Activated B cell treated with CpG ODN at 0.5 μM for 24 hours (primary cell): ENCODE results near the gene DCP1B. TPM values are rescaled to one million over a fixed set of nuclear protein-coding genes. Genes with fewer than 3 reads are reported as not detected.

Source experiments
- ATAC-seq: fragments of 200-7000 bp; cut with Tn5 transposase; one replicate; pipeline ENCODE4 v1.10.0; 2021; ENCODE audit warnings: low read depth, mild to moderate bottlenecking, moderate library complexity
- CTCF ChIA-PET: fragments of 350-600 bp; sonication (Branson Sonifier 250); formaldehyde crosslinking; loops from one replicate; lab custom pipeline; 2021; ENCODE audit warnings: antibody characterized with exemption; lab: Charles Lee
- POLR2A ChIA-PET: fragments of 350-600 bp; sonication (Branson Sonifier 250); formaldehyde crosslinking; loops from one replicate; lab custom pipeline; 2021; ENCODE audit warnings: antibody characterized with exemption; lab: Charles Lee
- DNase-seq: peaks from one replicate; pipeline ENCODE4 v3.0.0; 2022
- H3K27ac Mint-ChIP-seq: one replicate; pipeline ENCODE4 v1.8.0; 2020; ENCODE audit warnings: mixed read lengths
- H3K27me3 Mint-ChIP-seq: one replicate; pipeline ENCODE4 v1.8.0; 2021; ENCODE audit warnings: mixed read lengths
- H3K36me3 Mint-ChIP-seq: one replicate; pipeline ENCODE4 v1.8.0; 2021; ENCODE audit warnings: low read depth, mixed read lengths
- H3K4me1 Mint-ChIP-seq: one replicate; pipeline ENCODE4 v1.8.0; 2021; ENCODE audit warnings: mixed read lengths
- H3K4me3 Mint-ChIP-seq: one replicate; pipeline ENCODE4 v1.8.0; 2020; ENCODE audit warnings: mild to moderate bottlenecking, mixed read lengths
- H3K9me3 Mint-ChIP-seq: one replicate; pipeline ENCODE4 v1.8.0; 2020; ENCODE audit warnings: mixed read lengths
- intact Hi-C: fragments of 100-400 bp; cut with micrococcal nuclease; formaldehyde crosslinking; loops from one replicate; pipeline ENCODE4 v1.15.1; 2024
- total RNA-seq: library from RNA; stranded (reverse); gene quantifications from 2 replicates; pipeline ENCODE4 v1.2.3, GENCODE V29; 2022
- TF ChIP-seq, protein P1 (sequence below): fragments of 200-600 bp; IDR thresholded peaks from one replicate; pipeline ENCODE4 v1.8.0; 2022; ENCODE audit warnings: antibody characterized with exemption, mild to moderate bottlenecking

The DCP1B gene
- total RNA-seq, 1 donor from 2014 or later = 14.7 TPM

DNA sequence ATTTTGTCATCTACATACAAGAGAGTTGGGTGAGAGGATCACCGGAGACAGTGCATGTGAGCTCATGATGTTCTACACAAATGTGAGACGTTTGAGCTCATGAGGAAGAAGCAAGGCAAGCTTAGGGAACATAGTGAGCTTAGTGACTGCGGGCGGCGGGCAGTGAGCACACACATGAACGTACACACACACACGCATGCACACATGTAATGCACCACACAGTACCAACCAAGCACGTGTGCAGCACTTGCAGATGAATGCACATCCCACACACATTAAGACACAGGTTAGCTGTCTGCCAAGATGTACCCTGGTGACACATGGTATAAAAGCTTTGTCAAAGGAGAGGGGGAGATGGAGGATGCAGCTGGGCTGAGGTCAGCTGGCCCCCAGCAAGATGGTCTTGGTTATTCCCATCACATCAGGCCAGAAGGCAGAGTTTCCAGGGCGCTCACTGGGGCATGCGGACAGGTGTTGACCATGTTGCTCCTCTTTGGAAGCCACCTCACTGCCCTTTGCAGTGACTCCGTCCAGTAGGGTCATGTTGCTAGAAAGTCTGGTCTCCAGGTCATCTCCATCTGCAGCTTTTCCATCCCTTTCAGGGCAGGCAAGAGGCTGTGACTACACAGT, 77.1 kb downstream of the DCP1B start:
- intact Hi-C loops = loop anchor here (10.0 kb wide), 1 partner anchor 52 kb away; no protein-coding TSS in a partner anchor
- no peaks in the 10 kb centered on the region for H3K27me3 Mint-ChIP-seq
- POLR2A ChIA-PET = interaction anchor here (0.7 kb wide), 1 partner anchor 13 kb away, joined by 3 read pairs; no protein-coding TSS in a partner anchor
- peak overlapping the region; percentile 41 for H3K27ac Mint-ChIP-seq
- no peaks in the 10 kb centered on the region for H3K36me3 Mint-ChIP-seq
- H3K9me3 Mint-ChIP-seq = no peaks in the 10 kb centered on the region
- DNase-seq = no peak
- peaks cover 71% of the 10 kb centered on the region for H3K4me1 Mint-ChIP-seq
- TF ChIP-seq, protein P1, sequence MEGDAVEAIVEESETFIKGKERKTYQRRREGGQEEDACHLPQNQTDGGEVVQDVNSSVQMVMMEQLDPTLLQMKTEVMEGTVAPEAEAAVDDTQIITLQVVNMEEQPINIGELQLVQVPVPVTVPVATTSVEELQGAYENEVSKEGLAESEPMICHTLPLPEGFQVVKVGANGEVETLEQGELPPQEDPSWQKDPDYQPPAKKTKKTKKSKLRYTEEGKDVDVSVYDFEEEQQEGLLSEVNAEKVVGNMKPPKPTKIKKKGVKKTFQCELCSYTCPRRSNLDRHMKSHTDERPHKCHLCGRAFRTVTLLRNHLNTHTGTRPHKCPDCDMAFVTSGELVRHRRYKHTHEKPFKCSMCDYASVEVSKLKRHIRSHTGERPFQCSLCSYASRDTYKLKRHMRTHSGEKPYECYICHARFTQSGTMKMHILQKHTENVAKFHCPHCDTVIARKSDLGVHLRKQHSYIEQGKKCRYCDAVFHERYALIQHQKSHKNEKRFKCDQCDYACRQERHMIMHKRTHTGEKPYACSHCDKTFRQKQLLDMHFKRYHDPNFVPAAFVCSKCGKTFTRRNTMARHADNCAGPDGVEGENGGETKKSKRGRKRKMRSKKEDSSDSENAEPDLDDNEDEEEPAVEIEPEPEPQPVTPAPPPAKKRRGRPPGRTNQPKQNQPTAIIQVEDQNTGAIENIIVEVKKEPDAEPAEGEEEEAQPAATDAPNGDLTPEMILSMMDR = no peak
- CTCF ChIA-PET = interaction anchor here (1.9 kb wide), 1 partner anchor 13 kb away, joined by 6 read pairs; no protein-coding TSS in a partner anchor
- H3K4me3 Mint-ChIP-seq = no peak overlapping the region
- ATAC-seq = no peak

DNA sequence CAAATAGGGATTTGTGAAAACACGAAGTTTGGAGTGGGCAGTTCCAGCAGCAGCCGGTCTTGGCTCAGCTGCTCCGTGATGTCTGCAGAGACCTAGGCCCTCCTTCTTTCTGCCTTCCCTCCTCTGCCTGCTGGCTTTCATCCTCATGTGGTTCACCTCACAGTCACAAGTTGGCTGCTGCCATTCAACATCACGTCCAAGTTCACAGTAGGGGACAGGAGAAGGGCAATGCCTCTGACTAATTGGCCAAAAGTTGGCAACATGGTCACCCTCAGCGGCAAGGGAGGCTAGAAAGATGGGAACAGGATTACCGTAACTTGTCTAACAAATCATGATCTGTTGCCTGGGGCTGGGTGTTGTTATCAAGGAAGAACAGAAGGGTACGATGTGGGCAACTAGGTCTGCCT, 78.0 kb downstream of the DCP1B start:
- no peak for ATAC-seq
- CTCF ChIA-PET = interaction anchor here (1.9 kb wide), 1 partner anchor 14 kb away, joined by 6 read pairs; no protein-coding TSS in a partner anchor
- H3K27ac Mint-ChIP-seq = no peak overlapping the region
- intact Hi-C loops = loop anchor here (10.0 kb wide), 1 partner anchor 51 kb away; no protein-coding TSS in a partner anchor
- H3K4me3 Mint-ChIP-seq = no peak overlapping the region
- TF ChIP-seq, protein P1 = no peak
- POLR2A ChIA-PET = interaction anchor here (1.4 kb wide), 1 partner anchor 14 kb away, joined by 4 read pairs; no protein-coding TSS in a partner anchor
- no peaks in the 10 kb centered on the region for H3K36me3 Mint-ChIP-seq
- no peaks in the 10 kb centered on the region for H3K27me3 Mint-ChIP-seq
- H3K4me1 Mint-ChIP-seq = peaks cover 63% of the 10 kb centered on the region
- DNase-seq = no peak
- H3K9me3 Mint-ChIP-seq = no peaks in the 10 kb centered on the region

DNA sequence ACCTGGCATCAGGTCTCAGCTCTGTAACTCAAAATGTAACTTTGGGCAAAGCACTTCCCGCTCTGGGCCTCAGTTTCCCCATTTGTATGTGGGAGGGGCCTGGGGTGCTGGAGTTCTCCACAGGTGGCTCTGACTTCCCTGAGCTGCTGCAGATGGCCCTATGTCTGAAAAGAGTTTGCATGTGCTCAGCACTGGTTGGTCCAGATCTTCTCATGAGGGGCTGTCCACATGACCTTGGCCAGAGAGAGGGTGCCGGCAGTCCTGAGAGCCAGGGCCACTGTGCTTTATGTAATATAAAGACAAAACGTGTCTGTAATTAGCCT, 78.6 kb downstream of the DCP1B start:
- TF ChIP-seq, protein P1 = no peak
- Mint-ChIP-seq H3K9me3 (no peaks in the 10 kb centered on the region), H3K4me1 (peaks cover 66% of the 10 kb centered on the region), H3K36me3 (no peaks in the 10 kb centered on the region), H3K4me3 (no peak overlapping the region), H3K27ac (no peak overlapping the region), H3K27me3 (no peaks in the 10 kb centered on the region)
- ATAC-seq = no peak
- no peak for DNase-seq
- intact Hi-C loops = loop anchor here (10.0 kb wide), 1 partner anchor 51 kb away; no protein-coding TSS in a partner anchor
- ChIA-PET POLR2A (interaction anchor here (1.4 kb wide), 1 partner anchor 14 kb away, joined by 4 read pairs; no protein-coding TSS in a partner anchor), CTCF (interaction anchor here (1.5 kb wide), 1 partner anchor 130 kb away, joined by 4 read pairs; no protein-coding TSS in a partner anchor)

DNA sequence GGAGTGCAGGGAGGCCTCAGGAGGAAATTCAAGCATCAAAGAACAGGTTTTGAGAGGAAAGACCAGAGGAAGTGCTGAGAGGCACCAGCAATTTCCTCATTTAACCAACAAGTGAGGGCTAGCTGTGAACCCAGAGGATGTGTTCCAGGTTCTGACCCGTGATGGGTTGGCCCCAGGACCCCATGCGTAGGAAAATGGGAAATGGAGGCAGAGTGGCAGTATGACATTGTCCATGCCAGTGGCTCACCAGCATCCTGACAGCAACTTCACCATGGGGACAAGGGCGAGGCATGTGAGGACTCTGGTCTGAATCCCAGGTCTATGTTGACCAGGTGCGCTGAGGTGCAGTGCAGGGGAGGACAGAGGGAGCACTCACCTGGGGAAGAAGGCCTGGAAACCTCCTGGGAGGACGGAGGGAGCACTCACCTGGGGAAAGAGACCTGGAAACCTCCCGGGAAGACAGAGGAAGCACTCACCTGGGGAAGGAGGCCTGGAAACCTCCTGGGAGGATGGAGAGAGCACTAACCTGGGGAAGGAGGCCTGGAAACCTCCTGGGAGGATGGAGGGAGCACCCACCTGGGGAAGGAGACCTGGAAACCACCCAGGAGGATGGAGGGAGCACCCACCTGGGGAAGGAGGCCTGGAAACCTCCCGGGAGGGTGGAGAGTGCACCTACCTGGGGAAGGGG, 79.1 kb downstream of the DCP1B start:
- DNase-seq (no peak), ATAC-seq (peak; percentile 41)
- CTCF ChIA-PET = interaction anchor here (1.0 to 2.2 kb wide), 4 partner anchors 8 to 134 kb away, joined by 3 to 18 read pairs (median 4); no protein-coding TSS in a partner anchor
- no peaks in the 10 kb centered on the region for H3K9me3 Mint-ChIP-seq
- intact Hi-C loops = loop anchor here (1.0 to 10.0 kb wide), 3 partner anchors 8 to 124 kb away; no protein-coding TSS in a partner anchor
- H3K27me3 Mint-ChIP-seq = no peaks in the 10 kb centered on the region
- TF ChIP-seq, protein P1 = no peak
- peaks cover 63% of the 10 kb centered on the region for H3K4me1 Mint-ChIP-seq
- H3K36me3 Mint-ChIP-seq = no peaks in the 10 kb centered on the region
- POLR2A ChIA-PET = interaction anchor here (0.6 to 2.3 kb wide), 10 partner anchors 8 to 976 kb away, joined by 3 to 13 read pairs (median 4); partner anchors contain the start of gene RAD52
- peak overlapping the region; percentile 91 for H3K27ac Mint-ChIP-seq
- peak overlapping the region; percentile 76 for H3K4me3 Mint-ChIP-seq
